ENCODE data around the gene CD1D.

The CD1D gene

GRCh38 chr1:158149577-158150269 lies 31.0 kb upstream of the CD1D start:
- DNase-seq, result peak; percentile 35 to 49 (median 41)
- Histone ChIP-seq H3K4me1 (ENCODE audit: control insufficient read depth, insufficient read depth, low read length, poor library complexity, severe bottlenecking) (peaks cover 7% of the 10 kb centered on the region), H3K36me3 (ENCODE audit: control insufficient read depth, insufficient read depth, low read length) (no peaks in the 10 kb centered on the region), H3K9me3 (ENCODE audit: control insufficient read depth, low read length) (no peaks in the 10 kb centered on the region), H3K27ac (ENCODE audit: insufficient read depth, low read length, poor library complexity, severe bottlenecking) (peak overlapping the region; percentile 38), H3K4me3 (ENCODE audit: insufficient read depth, low read depth, low read length, poor library complexity, severe bottlenecking) (peak overlapping the region; percentile 68), H3K27me3 (replicated peaks; ENCODE audit: control insufficient read depth, insufficient read depth, low read length, poor library complexity, severe bottlenecking) (no peaks in the 10 kb centered on the region)

- peaks cover 7% of the 10 kb centered on the region for H3K4me1 ChIP-seq (ENCODE audit: control insufficient read depth, insufficient read depth, low read length, poor library complexity, severe bottlenecking)
- no peaks in the 10 kb centered on the region for H3K27me3 ChIP-seq (replicated peaks; ENCODE audit: control insufficient read depth, insufficient read depth, low read length, poor library complexity, severe bottlenecking)
- H3K4me3 ChIP-seq (ENCODE audit: insufficient read depth, low read depth, low read length, poor library complexity, severe bottlenecking), result peak overlapping the region; percentile 68
- no peaks in the 10 kb centered on the region for H3K9me3 ChIP-seq (ENCODE audit: control insufficient read depth, low read length)
- no peak overlapping the region for H3K27ac ChIP-seq (ENCODE audit: insufficient read depth, low read length, poor library complexity, severe bottlenecking)
- DNase-seq, result no peak
- no peaks in the 10 kb centered on the region for H3K36me3 ChIP-seq (ENCODE audit: control insufficient read depth, insufficient read depth, low read length)
These were observed 30.2 kb upstream of the CD1D start for GRCh38 chr1:158150523-158150922.

- no peak for DNase-seq
- no peaks in the 10 kb centered on the region for H3K36me3 ChIP-seq (ENCODE audit: control insufficient read depth, insufficient read depth, low read length)
- H3K27me3 ChIP-seq (replicated peaks; ENCODE audit: control insufficient read depth, insufficient read depth, low read length, poor library complexity, severe bottlenecking), result no peaks in the 10 kb centered on the region
- no peak overlapping the region for H3K4me3 ChIP-seq (ENCODE audit: insufficient read depth, low read depth, low read length, poor library complexity, severe bottlenecking)
- no peak overlapping the region for H3K27ac ChIP-seq (ENCODE audit: insufficient read depth, low read length, poor library complexity, severe bottlenecking)
- H3K4me1 ChIP-seq (ENCODE audit: control insufficient read depth, insufficient read depth, low read length, poor library complexity, severe bottlenecking), result peaks cover 7% of the 10 kb centered on the region
- H3K9me3 ChIP-seq (ENCODE audit: control insufficient read depth, low read length), result no peaks in the 10 kb centered on the region
These were observed 27.5 kb upstream of the CD1D start for GRCh38 chr1:158153179-158153578.

GRCh38 chr1:158153746-158154444 lies 26.8 kb upstream of the CD1D start:
- peaks cover 7% of the 10 kb centered on the region for H3K4me1 ChIP-seq (ENCODE audit: control insufficient read depth, insufficient read depth, low read length, poor library complexity, severe bottlenecking)
- no peak overlapping the region for H3K27ac ChIP-seq (ENCODE audit: insufficient read depth, low read length, poor library complexity, severe bottlenecking)
- H3K4me3 ChIP-seq (ENCODE audit: insufficient read depth, low read depth, low read length, poor library complexity, severe bottlenecking), result no peak overlapping the region
- no peaks in the 10 kb centered on the region for H3K36me3 ChIP-seq (ENCODE audit: control insufficient read depth, insufficient read depth, low read length)
- no peaks in the 10 kb centered on the region for H3K9me3 ChIP-seq (ENCODE audit: control insufficient read depth, low read length)
- DNase-seq, result no peak
- no peaks in the 10 kb centered on the region for H3K27me3 ChIP-seq (replicated peaks; ENCODE audit: control insufficient read depth, insufficient read depth, low read length, poor library complexity, severe bottlenecking)

DNA sequence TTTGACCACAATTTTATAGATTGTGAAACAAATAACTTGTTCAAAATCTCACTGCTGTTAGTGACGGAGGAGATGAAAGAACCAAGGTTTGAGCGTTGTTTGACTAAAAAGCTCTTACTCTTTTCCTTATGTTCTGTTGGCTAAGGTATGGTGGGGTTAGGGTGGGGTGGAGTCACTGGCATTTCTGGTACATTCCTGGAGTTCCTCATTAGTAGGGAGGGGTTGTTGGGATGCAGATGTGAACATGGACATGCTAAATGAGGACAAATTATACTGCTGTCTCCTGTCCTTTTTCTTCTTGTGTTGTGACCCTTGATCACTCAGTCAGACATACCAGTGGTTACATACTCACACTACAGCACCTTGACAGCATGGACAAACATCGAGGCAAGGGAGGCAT lies 26.2 kb upstream of the CD1D start:
- no peak overlapping the region for H3K4me3 ChIP-seq (ENCODE audit: insufficient read depth, low read depth, low read length, poor library complexity, severe bottlenecking)
- no peak overlapping the region for H3K27ac ChIP-seq (ENCODE audit: insufficient read depth, low read length, poor library complexity, severe bottlenecking)

GRCh38 chr1:158155673-158156072 lies 25.0 kb upstream of the CD1D start:
- no peaks in the 10 kb centered on the region for H3K36me3 ChIP-seq (ENCODE audit: control insufficient read depth, insufficient read depth, low read length)
- no peaks in the 10 kb centered on the region for H3K27me3 ChIP-seq (replicated peaks; ENCODE audit: control insufficient read depth, insufficient read depth, low read length, poor library complexity, severe bottlenecking)
- H3K9me3 ChIP-seq (ENCODE audit: control insufficient read depth, low read length), result no peaks in the 10 kb centered on the region
- H3K4me3 ChIP-seq (ENCODE audit: insufficient read depth, low read depth, low read length, poor library complexity, severe bottlenecking), result no peak overlapping the region
- H3K27ac ChIP-seq (ENCODE audit: insufficient read depth, low read length, poor library complexity, severe bottlenecking), result no peak overlapping the region
- no peak for DNase-seq
- no peaks in the 10 kb centered on the region for H3K4me1 ChIP-seq (ENCODE audit: control insufficient read depth, insufficient read depth, low read length, poor library complexity, severe bottlenecking)

More for the DNA sequence above, 26.2 kb upstream of the CD1D start:
- Histone ChIP-seq H3K4me1 (ENCODE audit: control insufficient read depth, insufficient read depth, low read length, poor library complexity, severe bottlenecking) (peaks cover 7% of the 10 kb centered on the region), H3K36me3 (ENCODE audit: control insufficient read depth, insufficient read depth, low read length) (no peaks in the 10 kb centered on the region), H3K27me3 (replicated peaks; ENCODE audit: control insufficient read depth, insufficient read depth, low read length, poor library complexity, severe bottlenecking) (no peaks in the 10 kb centered on the region), H3K9me3 (ENCODE audit: control insufficient read depth, low read length) (no peaks in the 10 kb centered on the region)
- no peak for DNase-seq

DNA sequence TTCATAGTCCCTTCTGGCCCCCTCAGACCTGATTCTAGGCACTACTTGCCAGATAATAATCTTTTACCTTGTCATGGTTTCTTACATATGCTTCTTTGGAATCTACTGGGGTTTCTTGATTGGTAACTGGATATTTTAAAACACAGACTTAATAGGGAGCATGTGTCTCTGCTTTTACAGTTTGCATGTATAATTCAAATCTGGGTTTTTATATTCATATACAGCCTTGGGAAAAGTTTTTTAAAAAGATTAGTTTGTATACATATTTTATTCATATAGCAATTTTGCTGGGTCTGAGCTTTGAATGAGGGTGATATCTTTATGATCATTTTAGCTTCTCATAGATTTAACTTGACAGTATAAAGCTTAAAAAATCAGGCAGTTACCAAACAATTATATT lies 21.1 kb upstream of the CD1D start:
- no peaks in the 10 kb centered on the region for H3K27me3 ChIP-seq (replicated peaks; ENCODE audit: control insufficient read depth, insufficient read depth, low read length, poor library complexity, severe bottlenecking)
- DNase-seq, result no peak

GRCh38 chr1:158161446-158161845 lies 19.2 kb upstream of the CD1D start:
- no peak for DNase-seq
- Histone ChIP-seq H3K36me3 (ENCODE audit: control insufficient read depth, insufficient read depth, low read length) (no peaks in the 10 kb centered on the region), H3K27me3 (replicated peaks; ENCODE audit: control insufficient read depth, insufficient read depth, low read length, poor library complexity, severe bottlenecking) (no peaks in the 10 kb centered on the region), H3K4me1 (ENCODE audit: control insufficient read depth, insufficient read depth, low read length, poor library complexity, severe bottlenecking) (no peaks in the 10 kb centered on the region), H3K9me3 (ENCODE audit: control insufficient read depth, low read length) (no peaks in the 10 kb centered on the region), H3K27ac (ENCODE audit: insufficient read depth, low read length, poor library complexity, severe bottlenecking) (no peak overlapping the region), H3K4me3 (ENCODE audit: insufficient read depth, low read depth, low read length, poor library complexity, severe bottlenecking) (no peak overlapping the region)

More for the DNA sequence above, 21.1 kb upstream of the CD1D start:
- Histone ChIP-seq H3K27ac (ENCODE audit: insufficient read depth, low read length, poor library complexity, severe bottlenecking) (no peak overlapping the region), H3K4me1 (ENCODE audit: control insufficient read depth, insufficient read depth, low read length, poor library complexity, severe bottlenecking) (no peaks in the 10 kb centered on the region), H3K4me3 (ENCODE audit: insufficient read depth, low read depth, low read length, poor library complexity, severe bottlenecking) (no peak overlapping the region), H3K9me3 (ENCODE audit: control insufficient read depth, low read length) (no peaks in the 10 kb centered on the region), H3K36me3 (ENCODE audit: control insufficient read depth, insufficient read depth, low read length) (no peaks in the 10 kb centered on the region)

DNA sequence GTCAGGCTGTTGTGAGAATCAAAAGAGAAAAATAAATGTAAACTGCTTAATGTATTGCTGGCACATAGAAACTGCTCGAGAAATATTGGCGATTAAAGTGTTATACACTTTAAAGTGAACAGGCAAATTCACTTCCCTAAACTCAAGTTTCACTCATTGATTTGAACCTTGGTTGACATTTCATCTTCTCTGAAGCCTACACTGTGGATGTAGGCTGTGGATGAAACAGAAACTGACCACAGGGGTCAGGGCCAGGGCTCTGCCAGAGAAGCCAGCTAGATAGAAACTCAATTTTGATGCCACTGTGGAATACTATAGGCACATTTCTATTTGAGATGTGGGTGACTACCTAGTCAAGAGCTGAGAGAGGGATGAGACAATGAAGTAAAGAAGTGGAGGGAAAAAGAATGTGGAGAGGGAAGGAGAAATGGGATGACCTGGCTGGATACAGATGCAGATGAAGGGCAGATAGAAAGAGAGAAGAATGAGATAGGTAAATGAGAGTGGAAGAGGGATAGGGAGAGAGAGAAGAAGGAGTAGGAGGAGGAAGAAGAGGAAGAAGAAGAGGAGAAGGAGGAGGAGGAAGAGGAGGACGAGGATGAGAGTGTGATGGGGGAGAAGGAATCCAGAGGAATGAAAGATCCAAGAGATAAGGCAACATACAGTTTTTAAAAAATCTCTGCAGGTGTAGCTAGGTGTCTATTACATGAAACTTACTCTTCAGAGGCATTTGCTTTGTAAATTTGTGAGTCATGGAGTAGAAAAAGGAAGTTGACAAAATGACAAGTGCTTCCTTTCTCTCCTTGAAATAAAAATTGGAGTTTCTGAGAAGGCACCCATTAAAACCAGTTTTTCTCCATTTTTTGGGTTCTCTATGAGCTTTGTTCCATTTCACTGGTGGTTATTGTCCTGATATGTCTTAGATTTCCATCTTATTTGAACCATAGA lies 17.4 kb upstream of the CD1D start:
- H3K9me3 ChIP-seq (ENCODE audit: control insufficient read depth, low read length), result no peaks in the 10 kb centered on the region
- H3K36me3 ChIP-seq (ENCODE audit: control insufficient read depth, insufficient read depth, low read length), result no peaks in the 10 kb centered on the region
- H3K27ac ChIP-seq (ENCODE audit: insufficient read depth, low read length, poor library complexity, severe bottlenecking), result no peak overlapping the region
- no peaks in the 10 kb centered on the region for H3K27me3 ChIP-seq (replicated peaks; ENCODE audit: control insufficient read depth, insufficient read depth, low read length, poor library complexity, severe bottlenecking)
- no peak overlapping the region for H3K4me3 ChIP-seq (ENCODE audit: insufficient read depth, low read depth, low read length, poor library complexity, severe bottlenecking)
- no peaks in the 10 kb centered on the region for H3K4me1 ChIP-seq (ENCODE audit: control insufficient read depth, insufficient read depth, low read length, poor library complexity, severe bottlenecking)
- no peak for DNase-seq
